Prostate gland (tissue), 2 donors: ENCODE measurements around the gene TFR2. TPM values are rescaled to one million over a fixed set of nuclear protein-coding genes. Genes with fewer than 3 reads are reported as not detected.
A peak's percentile ranks its signal among the peaks of the same experiment; 100 is the strongest.

ENCODE experiments used
- DNase-seq: peaks from one replicate; pipeline ENCODE4 v3.0.0-alpha.2; 2019; ENCODE audit warnings: low spot score
- H3K27ac ChIP-seq, 2 donors: fragments of 200-600 bp; sonication (generic); 2 replicates each; pipeline ENCODE4 v1.5.1; 2017 to 2019
- H3K27me3 ChIP-seq: fragments of 200-600 bp; sonication (generic); replicated peaks from 2 replicates; pipeline ENCODE4 v1.5.1; 2019; ENCODE audit not compliant: insufficient read depth
- H3K36me3 ChIP-seq, 2 donors: fragments of 200-600 bp; sonication (generic); 1 replicate in 1 of 2; 2 replicates in 1 of 2; pipeline versions ENCODE4 v1.5.1 to v1.8.1; 2017 to 2019
- H3K4me1 ChIP-seq: fragments of 200-600 bp; sonication (generic); replicated peaks from 2 replicates; pipeline ENCODE4 v1.5.1; 2019
- H3K4me3 ChIP-seq, 2 donors: fragments of 200-600 bp; sonication (generic); 2 replicates each; pipeline ENCODE4 v1.5.1; 2017 to 2019
- H3K9me3 ChIP-seq: fragments of 200-600 bp; sonication (generic); 2 replicates; pipeline ENCODE4 v1.5.1; 2017
- POLR2A ChIP-seq: fragments of 450-650 bp; IDR thresholded peaks from one replicate; pipeline ENCODE4 v1.6.1; 2016; ENCODE audit warnings: antibody characterized with exemption, mild to moderate bottlenecking
- POLR2AphosphoS5 ChIP-seq: sonication (generic); formaldehyde crosslinking; IDR thresholded peaks from one replicate; pipeline ENCODE4 v1.6.1; 2017; ENCODE audit warnings: antibody characterized with exemption
- WGBS: methylation state at CpG from one replicate; pipeline ENCODE4 v1.1.5; 2018; 5-methylcytosine and 5-hydroxymethylcytosine counted together
- intact Hi-C: fragments of 100-400 bp; cut with DNase I; formaldehyde crosslinking; loops from one replicate; pipeline ENCODE4 v1.14.2; 2022
- total RNA-seq, 2 donors: library from RNA; depleted of rRNA; stranded (reverse); fragments of >200 nt; gene quantifications; one replicate each; pipeline ENCODE4 v1.1.0, GENCODE V29; 2016
- TF ChIP-seq, protein P1 (sequence below), 4 experiments: fragments of 200-600 bp in 2 of 4; fragments of 450-650 bp in 2 of 4; sonication (generic) in 2 of 4; IDR thresholded peaks; 1 replicate in 3 of 4; 2 replicates in 1 of 4; pipeline ENCODE4 v1.5.1; 2016 to 2019; ENCODE audit warnings: antibody characterized with exemption in 4 of 4, mild to moderate bottlenecking in 2 of 4, moderate library complexity in 2 of 4

The TFR2 gene
- total RNA-seq, 2 donors from 2014 or later, result 0.59 to 2.3 TPM

DNA sequence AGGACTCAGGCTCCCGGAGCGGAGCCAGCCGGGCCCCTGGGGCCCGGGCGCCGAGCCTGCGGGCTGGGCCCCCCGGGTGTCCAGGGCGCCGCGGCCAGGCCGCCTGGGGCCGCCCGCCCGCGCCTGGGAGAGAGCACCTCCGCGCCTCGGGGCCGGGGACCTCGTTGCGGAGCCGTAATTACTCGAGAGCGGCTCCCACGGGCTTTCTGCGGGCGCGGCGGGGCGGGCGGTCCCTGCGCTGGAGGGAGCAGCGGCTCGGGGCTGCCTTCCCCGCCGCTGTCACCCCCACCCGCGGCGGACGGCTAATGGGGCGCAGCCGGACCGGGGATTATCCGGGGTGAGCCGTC, 33.7 kb upstream of the TFR2 start:
- H3K4me3 ChIP-seq, result peak overlapping the region; percentile 98 to 99
- no peak for TF ChIP-seq POLR2A
- TF ChIP-seq, protein P1, sequence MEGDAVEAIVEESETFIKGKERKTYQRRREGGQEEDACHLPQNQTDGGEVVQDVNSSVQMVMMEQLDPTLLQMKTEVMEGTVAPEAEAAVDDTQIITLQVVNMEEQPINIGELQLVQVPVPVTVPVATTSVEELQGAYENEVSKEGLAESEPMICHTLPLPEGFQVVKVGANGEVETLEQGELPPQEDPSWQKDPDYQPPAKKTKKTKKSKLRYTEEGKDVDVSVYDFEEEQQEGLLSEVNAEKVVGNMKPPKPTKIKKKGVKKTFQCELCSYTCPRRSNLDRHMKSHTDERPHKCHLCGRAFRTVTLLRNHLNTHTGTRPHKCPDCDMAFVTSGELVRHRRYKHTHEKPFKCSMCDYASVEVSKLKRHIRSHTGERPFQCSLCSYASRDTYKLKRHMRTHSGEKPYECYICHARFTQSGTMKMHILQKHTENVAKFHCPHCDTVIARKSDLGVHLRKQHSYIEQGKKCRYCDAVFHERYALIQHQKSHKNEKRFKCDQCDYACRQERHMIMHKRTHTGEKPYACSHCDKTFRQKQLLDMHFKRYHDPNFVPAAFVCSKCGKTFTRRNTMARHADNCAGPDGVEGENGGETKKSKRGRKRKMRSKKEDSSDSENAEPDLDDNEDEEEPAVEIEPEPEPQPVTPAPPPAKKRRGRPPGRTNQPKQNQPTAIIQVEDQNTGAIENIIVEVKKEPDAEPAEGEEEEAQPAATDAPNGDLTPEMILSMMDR (IDR thresholded peaks at IDR 0.05), result no peak
- no peak for TF ChIP-seq POLR2AphosphoS5
- no peak for DNase-seq
- peaks cover 17% of the 10 kb centered on the region for H3K4me1 ChIP-seq
- 0% methylated on average over 7 of the region's 46 CpGs for WGBS
- H3K9me3 ChIP-seq, result no peaks in the 10 kb centered on the region
- H3K36me3 ChIP-seq, result peaks cover 5 to 10% of the 10 kb centered on the region in 2 donors
- peak overlapping the region; percentile 99 for H3K27ac ChIP-seq
- intact Hi-C loops, result loop anchor here (10.0 kb wide), 1 partner anchor 200 kb away; the partner anchor contains the start of gene TSC22D4
- H3K27me3 ChIP-seq, result no peaks in the 10 kb centered on the region

DNA sequence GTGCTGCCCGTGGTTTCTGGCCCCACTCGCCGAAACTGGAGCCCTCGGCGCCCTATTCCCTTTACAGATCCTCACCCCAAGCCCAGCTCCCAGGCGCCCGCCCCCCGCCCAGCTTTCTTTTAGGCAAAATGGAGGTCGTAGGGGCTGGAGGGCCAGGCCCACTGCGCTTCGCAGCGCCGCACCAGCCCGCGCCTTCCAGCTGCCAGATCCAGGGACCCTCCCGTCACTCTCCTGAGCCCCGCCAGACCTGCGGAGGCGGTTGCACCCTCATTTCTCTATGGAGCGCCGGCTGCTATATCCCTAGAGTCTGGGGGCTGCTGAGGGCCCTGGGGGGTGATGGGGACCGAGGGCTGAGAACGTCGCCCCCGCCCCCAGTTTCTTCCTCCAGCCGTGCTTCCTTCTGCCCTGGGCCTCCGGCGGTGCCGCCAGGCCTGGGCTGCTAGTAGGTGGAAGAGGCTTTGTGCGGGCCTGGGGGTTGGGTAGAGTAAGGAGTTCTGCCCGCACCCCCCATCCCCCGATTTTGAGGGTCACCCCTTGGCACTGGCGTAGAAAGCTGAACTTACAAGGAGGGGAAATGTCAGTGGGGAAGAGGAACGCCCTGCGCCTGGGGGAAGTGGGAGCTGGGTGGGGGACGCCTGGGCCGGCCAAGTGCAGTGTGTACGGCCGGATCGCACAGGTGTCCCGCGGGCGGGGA, 33.2 kb upstream of the TFR2 start:
- DNase-seq, result no peak
- Histone ChIP-seq H3K27ac (peak overlapping the region; percentile 99), H3K4me1 (peaks cover 14% of the 10 kb centered on the region), H3K4me3 (peak overlapping the region; percentile 98 to 99), H3K9me3 (no peaks in the 10 kb centered on the region), H3K27me3 (no peaks in the 10 kb centered on the region), H3K36me3 (peaks cover 5 to 10% of the 10 kb centered on the region in 2 donors)
- TF ChIP-seq, protein P1 (IDR thresholded peaks at IDR 0.05), result no peak
- WGBS, result under 1% methylated on average over 23 of the region's 43 CpGs
- intact Hi-C loops, result loop anchor here (10.0 kb wide), 1 partner anchor 200 kb away; the partner anchor contains the start of gene TSC22D4

DNA sequence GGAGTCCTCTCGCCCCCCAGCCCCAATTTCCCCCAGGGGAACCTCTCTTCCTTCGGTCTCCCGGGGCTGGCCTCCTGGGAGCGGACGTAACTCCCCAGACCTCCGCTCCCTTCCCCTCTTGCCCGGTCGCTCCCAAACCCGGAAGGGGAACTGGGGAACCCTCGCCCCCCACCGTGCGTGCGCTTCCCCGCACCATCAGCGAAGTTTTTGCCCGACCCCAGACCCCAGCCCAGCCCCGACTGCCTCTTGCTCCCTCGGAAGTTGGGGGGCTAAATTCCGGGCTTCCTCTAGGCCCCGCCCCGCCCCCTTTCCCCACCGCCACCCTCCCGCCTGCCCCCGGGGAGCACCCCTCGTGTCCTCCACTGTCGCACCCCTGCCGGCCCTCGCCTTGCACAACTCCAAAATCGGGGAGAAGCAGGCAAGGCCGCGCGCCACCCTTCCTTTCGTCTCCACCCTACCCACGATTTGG, 32.6 kb upstream of the TFR2 start:
- H3K27me3 ChIP-seq, result no peaks in the 10 kb centered on the region
- H3K9me3 ChIP-seq, result no peaks in the 10 kb centered on the region
- DNase-seq, result no peak
- under 1% methylated on average over 34 of the region's 34 CpGs for WGBS
- intact Hi-C loops, result loop anchor here (2.0 to 10.0 kb wide), 2 partner anchors 61 to 199 kb away; partner anchors contain the start of genes MOSPD3 and TSC22D4
- H3K27ac ChIP-seq, result peak overlapping the region; percentile 99
- peaks cover 5 to 10% of the 10 kb centered on the region in 2 donors for H3K36me3 ChIP-seq
- peaks cover 9% of the 10 kb centered on the region for H3K4me1 ChIP-seq
- H3K4me3 ChIP-seq, result peak overlapping the region; percentile 98 to 99
- TF ChIP-seq, protein P1 (IDR thresholded peaks at IDR 0.05), result no peak
- TF ChIP-seq POLR2A, result no peak
- no peak for TF ChIP-seq POLR2AphosphoS5

DNA sequence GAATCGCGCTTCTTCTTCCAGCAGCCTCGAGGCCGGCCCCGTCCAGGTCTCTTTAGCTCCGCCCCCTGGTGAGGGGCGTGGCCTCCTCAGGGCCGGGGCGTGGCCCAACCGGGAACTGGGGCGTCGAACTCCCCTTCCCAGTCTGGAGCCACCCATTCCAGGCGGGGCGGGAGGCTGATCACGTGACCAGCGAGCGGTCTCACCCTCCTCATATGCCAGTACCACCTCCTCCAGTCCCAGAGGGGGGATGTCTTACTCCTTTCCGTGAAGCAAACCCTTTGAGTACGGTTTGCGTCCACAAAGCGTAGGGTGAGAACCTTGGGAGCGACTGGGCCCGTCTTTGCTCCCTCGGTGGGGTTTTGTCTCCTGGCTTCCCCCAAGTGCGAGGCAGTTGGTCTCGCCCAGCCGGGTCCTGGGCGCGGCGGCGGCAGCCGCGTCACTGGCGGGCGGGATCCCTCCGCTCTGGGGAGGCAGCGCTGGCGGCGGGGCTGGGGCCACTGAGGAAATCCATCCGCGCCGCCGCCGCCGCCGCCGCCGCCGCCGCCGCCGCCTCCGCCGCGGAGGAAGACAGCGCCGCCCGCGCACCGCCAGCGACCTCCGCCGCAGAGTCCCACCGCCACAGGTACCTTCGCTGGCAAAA, 32.1 kb upstream of the TFR2 start, which contains the start of gene GNB2:
GNB2 (plus strand) TSS at position 439 of the 640 bp plus-strand sequence. CDS start 2,526 bp downstream, outside the sequence.
- Histone ChIP-seq H3K9me3 (no peaks in the 10 kb centered on the region), H3K4me1 (peaks cover 4% of the 10 kb centered on the region), H3K4me3 (peak within 1 kb of the TSS; percentile 98 to 99), H3K27me3 (no peaks in the 10 kb centered on the region), H3K27ac (peak within 1 kb of the TSS; percentile 99), H3K36me3 (peaks cover 5 to 10% of the 10 kb centered on the region in 2 donors)
- DNase-seq, result peak; percentile 99
- intact Hi-C loops, result loop anchor here (2.0 to 10.0 kb wide), 2 partner anchors 61 to 199 kb away; partner anchors contain the start of genes MOSPD3 and TSC22D4
- WGBS, result under 1% methylated on average over 53 of the region's 65 CpGs
- TF ChIP-seq, protein P1 (IDR thresholded peaks at IDR 0.05), result peak in 2 of 4 experiments; percentile 13 to 17
- peak; percentile 88 for TF ChIP-seq POLR2A
- peak; percentile 97 for TF ChIP-seq POLR2AphosphoS5
